Mucosa of stomach (tissue), 1 donor: Measurements from ENCODE around the gene HHIPL1.

ENCODE experiments used
- H3K27me3 ChIP-seq: one replicate; pipeline ENCODE4 v1.7.0; 2013; ENCODE audit warnings: mild to moderate bottlenecking, low read length; ENCODE audit not compliant: control insufficient read depth, insufficient read depth
- H3K36me3 ChIP-seq: one replicate; pipeline ENCODE4 v1.7.0; 2013; ENCODE audit warnings: low read length; ENCODE audit not compliant: control insufficient read depth, insufficient read depth
- H3K4me1 ChIP-seq: one replicate; pipeline ENCODE4 v1.7.0; 2013; ENCODE audit warnings: mild to moderate bottlenecking, low read length; ENCODE audit not compliant: control insufficient read depth, insufficient read depth
- H3K4me3 ChIP-seq: one replicate; pipeline ENCODE4 v1.7.0; 2013; ENCODE audit warnings: low read length
- H3K9ac ChIP-seq: one replicate; pipeline ENCODE4 v1.7.0; 2013; ENCODE audit warnings: mild to moderate bottlenecking, low read length, moderate library complexity
- H3K9me3 ChIP-seq: one replicate; pipeline ENCODE4 v1.7.0; 2013; ENCODE audit warnings: mild to moderate bottlenecking, low read length, moderate library complexity; ENCODE audit not compliant: control insufficient read depth
- donor health status: Pancreatic carcinoma.

Gene HHIPL1

DNA sequence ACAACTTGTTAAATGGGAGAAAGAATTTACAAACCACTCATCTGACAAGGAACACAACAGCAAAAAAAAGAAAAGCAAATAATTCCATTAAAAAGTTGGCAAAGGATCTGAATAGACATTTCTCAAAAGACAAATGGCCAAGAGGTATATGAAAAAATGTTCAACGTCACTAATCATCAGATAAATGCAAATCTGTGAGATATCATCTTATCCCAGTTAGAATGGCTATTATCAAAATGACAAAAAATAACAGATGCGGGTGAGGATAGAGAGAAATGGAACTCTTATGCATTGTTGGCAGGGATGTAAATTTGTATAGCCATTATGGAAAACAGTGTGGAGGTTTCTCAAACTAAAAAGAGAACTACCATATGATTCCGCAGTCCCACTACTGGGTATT, 69.0 kb downstream of the HHIPL1 start:
- Histone ChIP-seq H3K4me3 (no peak overlapping the region), H3K9me3 (no peaks in the 10 kb centered on the region), H3K4me1 (no peaks in the 10 kb centered on the region), H3K36me3 (no peaks in the 10 kb centered on the region), H3K9ac (no peak overlapping the region), H3K27me3 (peaks cover 2% of the 10 kb centered on the region)

GRCh38 chr14:99715266-99716000, 70.5 kb downstream of the HHIPL1 start:
- no peaks in the 10 kb centered on the region for H3K36me3 ChIP-seq
- H3K9me3 ChIP-seq = no peaks in the 10 kb centered on the region
- H3K4me1 ChIP-seq = no peaks in the 10 kb centered on the region
- peaks cover 2% of the 10 kb centered on the region for H3K27me3 ChIP-seq
- no peak overlapping the region for H3K4me3 ChIP-seq
- H3K9ac ChIP-seq = no peak overlapping the region

DNA sequence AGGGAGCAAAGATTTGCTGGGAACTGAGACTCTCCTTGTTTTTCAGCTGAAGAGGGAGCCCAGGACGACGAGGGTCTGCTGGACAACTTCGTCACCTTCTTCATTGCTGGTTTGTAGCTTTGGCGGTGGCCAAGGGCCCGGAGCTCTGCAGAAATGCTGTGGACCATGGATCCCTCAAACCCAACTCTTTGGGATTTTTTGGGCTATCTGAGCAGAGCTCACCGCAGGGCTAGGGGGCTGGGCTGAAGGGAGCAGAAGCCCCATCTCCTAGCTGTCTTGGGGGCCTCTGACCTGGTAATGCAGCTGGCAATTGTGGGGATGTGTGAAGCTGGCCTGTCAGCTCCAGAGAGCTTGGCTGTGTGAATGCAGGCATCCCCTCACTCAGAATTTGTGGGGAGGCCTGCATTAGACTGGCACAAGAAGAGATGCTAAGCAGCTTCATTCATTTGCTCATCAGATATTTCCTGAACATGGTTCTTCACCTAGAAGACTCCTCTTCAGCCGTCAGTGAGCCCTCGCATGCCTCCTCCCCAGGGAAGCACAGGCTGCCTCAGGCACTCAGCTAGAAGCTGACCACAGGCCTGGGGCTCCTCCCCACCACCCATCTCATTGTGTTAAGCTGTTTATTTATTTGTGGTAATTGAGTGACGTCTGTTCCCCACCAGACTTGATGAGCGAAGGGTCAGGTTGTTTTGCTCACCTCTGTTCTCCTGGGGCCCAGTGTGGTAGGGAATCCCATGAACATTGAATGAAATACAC, 71.3 kb downstream of the HHIPL1 start:
- Histone ChIP-seq H3K9me3 (no peaks in the 10 kb centered on the region), H3K36me3 (no peaks in the 10 kb centered on the region), H3K4me1 (no peaks in the 10 kb centered on the region), H3K9ac (no peak overlapping the region), H3K4me3 (no peak overlapping the region), H3K27me3 (peaks cover 2% of the 10 kb centered on the region)

DNA sequence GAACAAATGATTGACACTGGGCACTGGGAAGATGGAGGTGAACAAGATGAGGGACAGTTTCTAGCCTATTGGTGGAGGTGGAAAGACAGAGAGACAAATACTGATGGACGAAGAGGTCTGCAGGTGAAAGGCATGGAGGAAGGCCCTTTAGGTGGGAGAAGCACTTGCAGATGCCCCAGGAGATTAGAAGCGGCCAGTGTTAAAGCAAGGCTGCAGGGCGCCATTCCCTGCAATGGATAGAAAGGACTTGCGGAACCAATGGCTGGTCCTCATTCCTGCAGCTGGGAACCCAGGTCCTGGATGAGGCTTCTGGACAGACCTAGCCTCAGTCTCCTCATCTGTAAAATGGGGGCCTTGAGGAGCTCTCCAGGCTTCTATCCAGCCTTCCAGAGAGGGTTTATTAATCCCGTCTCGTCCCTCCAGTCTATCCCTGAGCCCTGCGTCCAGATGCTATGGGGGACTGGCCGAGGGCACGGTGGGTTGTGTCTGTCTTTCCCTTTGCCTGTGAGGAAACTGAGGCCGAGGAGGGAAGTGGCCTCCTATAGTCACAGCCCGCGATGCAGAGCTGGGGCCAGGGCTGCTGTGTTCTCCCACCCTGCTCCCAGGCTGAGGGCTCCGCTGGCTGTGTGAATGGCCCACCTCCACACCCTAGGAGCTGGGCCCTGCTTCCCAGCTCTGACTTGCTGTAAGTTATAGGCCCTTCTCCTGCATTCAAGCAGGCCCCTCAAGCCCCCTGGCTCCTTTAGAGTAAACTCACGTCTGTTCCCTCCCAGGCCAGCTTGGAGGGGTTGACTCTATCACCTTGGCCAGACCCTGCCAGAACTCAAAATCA, 72.1 kb downstream of the HHIPL1 start:
- Histone ChIP-seq H3K9ac (no peak overlapping the region), H3K4me3 (no peak overlapping the region), H3K27me3 (peaks cover 2% of the 10 kb centered on the region)

DNA sequence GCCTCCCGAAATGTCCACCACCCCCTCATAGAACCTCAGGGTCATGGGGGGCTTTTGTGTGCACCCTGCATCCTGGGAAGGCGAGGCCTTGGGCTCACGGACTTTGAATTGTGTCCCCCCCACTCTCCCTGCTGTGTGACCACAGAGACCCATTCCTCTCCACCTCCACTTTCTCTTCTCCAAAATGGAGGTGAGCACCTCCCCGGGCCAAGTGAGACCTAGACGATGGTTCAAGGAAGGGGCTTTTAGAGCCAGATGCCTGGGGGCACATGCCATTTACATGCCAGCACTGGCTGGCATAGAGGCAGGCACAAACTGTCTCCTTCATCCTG, 72.7 kb downstream of the HHIPL1 start:
- H3K9me3 ChIP-seq = no peaks in the 10 kb centered on the region
- H3K9ac ChIP-seq = no peak overlapping the region
- no peak overlapping the region for H3K4me3 ChIP-seq
- peaks cover 2% of the 10 kb centered on the region for H3K27me3 ChIP-seq
- H3K36me3 ChIP-seq = no peaks in the 10 kb centered on the region
- H3K4me1 ChIP-seq = no peaks in the 10 kb centered on the region

More for the DNA sequence above, 72.1 kb downstream of the HHIPL1 start:
- Histone ChIP-seq H3K9me3 (no peaks in the 10 kb centered on the region), H3K36me3 (no peaks in the 10 kb centered on the region), H3K4me1 (no peaks in the 10 kb centered on the region)

- Histone ChIP-seq H3K36me3 (no peaks in the 10 kb centered on the region), H3K4me1 (no peaks in the 10 kb centered on the region), H3K4me3 (no peak overlapping the region), H3K27me3 (peaks cover 2% of the 10 kb centered on the region), H3K9me3 (no peaks in the 10 kb centered on the region), H3K9ac (no peak overlapping the region)
Observed at GRCh38 chr14:99718031-99718810, 73.3 kb downstream of the HHIPL1 start.

DNA sequence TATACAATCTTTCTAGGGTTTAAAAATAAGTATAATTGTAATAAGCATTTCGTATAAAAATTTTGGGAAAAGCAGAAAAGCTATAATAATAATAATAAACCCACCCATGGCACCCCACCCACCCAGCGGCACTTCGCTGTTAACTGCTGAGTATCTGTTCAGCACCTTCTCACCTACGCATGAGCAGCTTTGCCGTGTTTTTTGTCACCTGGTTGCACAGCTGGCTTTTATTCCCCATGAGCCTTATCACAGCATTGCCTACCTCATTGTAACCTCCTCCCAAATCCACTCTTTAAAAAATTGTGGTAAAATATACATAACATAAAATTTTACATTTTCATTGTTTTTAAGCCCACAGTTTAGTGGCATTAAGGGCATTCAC, 73.9 kb downstream of the HHIPL1 start:
- Histone ChIP-seq H3K9me3 (no peaks in the 10 kb centered on the region), H3K4me1 (no peaks in the 10 kb centered on the region), H3K4me3 (no peak overlapping the region), H3K9ac (no peak overlapping the region), H3K36me3 (no peaks in the 10 kb centered on the region), H3K27me3 (peaks cover 2% of the 10 kb centered on the region)

- H3K36me3 ChIP-seq = no peaks in the 10 kb centered on the region
- H3K4me3 ChIP-seq = no peak overlapping the region
- H3K9ac ChIP-seq = no peak overlapping the region
- H3K27me3 ChIP-seq = peaks cover 2% of the 10 kb centered on the region
- H3K9me3 ChIP-seq = no peaks in the 10 kb centered on the region
- H3K4me1 ChIP-seq = no peaks in the 10 kb centered on the region
Observed at GRCh38 chr14:99720941-99721791, 76.2 kb downstream of the HHIPL1 start.

- Histone ChIP-seq H3K9me3 (no peaks in the 10 kb centered on the region), H3K9ac (no peak overlapping the region), H3K4me1 (no peaks in the 10 kb centered on the region), H3K36me3 (no peaks in the 10 kb centered on the region), H3K27me3 (peaks cover 2% of the 10 kb centered on the region), H3K4me3 (no peak overlapping the region)
Observed at GRCh38 chr14:99721792-99722516, 77.0 kb downstream of the HHIPL1 start.

DNA sequence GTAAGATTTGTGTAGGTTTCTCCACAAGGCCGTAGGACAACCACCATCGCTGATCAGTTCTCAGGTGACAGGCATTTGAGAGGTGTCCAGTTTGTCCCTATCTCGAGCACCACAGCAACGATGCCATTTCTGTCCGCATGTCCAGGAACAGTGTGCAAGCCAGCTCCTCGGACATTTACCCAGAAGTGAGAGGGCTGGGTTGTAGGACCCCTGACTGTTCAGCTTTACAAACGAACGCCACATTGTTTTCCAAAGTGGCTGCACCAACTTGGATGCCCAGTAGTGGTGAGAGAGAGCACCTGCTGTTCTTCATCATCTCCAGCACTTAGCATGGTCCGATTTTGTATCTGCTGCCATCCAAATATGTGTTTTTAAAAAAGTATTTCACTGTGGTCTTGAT, 77.8 kb downstream of the HHIPL1 start:
- Histone ChIP-seq H3K36me3 (no peaks in the 10 kb centered on the region), H3K9me3 (no peaks in the 10 kb centered on the region), H3K4me1 (no peaks in the 10 kb centered on the region)

More for the DNA sequence above, 77.8 kb downstream of the HHIPL1 start:
- H3K4me3 ChIP-seq = no peak overlapping the region
- H3K9ac ChIP-seq = no peak overlapping the region
- peaks cover 2% of the 10 kb centered on the region for H3K27me3 ChIP-seq
